Body of pancreas (tissue), 4 donors: ENCODE data around the gene PPP1R15A.

Source experiments
- POLR2A ChIP-seq, 3 donors: fragments of 450-650 bp; IDR thresholded peaks; one replicate each; pipeline ENCODE4 v1.6.1; 2016; ENCODE audit warnings: antibody characterized with exemption in 3 of 3, mild to moderate bottlenecking in 2 of 3
- TF ChIP-seq, protein P1 (sequence below), 7 experiments: fragments of 450-650 bp in 4 of 7; fragments of 200-600 bp in 3 of 7; sonication (generic) in 3 of 7; IDR thresholded peaks; one replicate each; pipeline ENCODE4 v1.5.1; 2016 to 2019; ENCODE audit warnings: antibody characterized with exemption in 7 of 7

DNA sequence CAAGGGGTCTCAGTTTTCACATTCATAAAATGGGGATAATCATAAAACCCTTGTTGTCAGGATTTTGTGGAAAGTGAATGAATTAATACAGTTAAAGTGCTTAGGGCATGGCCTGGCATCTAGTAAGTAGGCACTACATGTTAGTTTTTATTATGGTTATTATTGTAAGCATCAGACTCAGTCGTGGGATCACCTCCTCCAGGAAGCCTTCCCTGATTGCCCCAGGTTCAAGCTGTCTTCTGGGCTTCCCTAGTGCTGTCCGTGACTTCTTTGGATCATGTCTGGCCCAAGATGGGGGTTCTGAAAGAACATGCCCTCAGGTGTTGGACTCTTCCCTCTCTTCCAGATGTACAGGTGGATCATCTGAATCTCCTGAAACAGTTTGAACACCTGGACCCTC lies 38.6 kb downstream of the PPP1R15A start:
- TF ChIP-seq, protein P1, sequence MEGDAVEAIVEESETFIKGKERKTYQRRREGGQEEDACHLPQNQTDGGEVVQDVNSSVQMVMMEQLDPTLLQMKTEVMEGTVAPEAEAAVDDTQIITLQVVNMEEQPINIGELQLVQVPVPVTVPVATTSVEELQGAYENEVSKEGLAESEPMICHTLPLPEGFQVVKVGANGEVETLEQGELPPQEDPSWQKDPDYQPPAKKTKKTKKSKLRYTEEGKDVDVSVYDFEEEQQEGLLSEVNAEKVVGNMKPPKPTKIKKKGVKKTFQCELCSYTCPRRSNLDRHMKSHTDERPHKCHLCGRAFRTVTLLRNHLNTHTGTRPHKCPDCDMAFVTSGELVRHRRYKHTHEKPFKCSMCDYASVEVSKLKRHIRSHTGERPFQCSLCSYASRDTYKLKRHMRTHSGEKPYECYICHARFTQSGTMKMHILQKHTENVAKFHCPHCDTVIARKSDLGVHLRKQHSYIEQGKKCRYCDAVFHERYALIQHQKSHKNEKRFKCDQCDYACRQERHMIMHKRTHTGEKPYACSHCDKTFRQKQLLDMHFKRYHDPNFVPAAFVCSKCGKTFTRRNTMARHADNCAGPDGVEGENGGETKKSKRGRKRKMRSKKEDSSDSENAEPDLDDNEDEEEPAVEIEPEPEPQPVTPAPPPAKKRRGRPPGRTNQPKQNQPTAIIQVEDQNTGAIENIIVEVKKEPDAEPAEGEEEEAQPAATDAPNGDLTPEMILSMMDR (IDR thresholded peaks at IDR 0.05) = no peak
- TF ChIP-seq POLR2A (IDR thresholded peaks at IDR 0.05) = no peak
